Adrenal gland (tissue), 5 donors: ENCODE results near the gene SPTB.

Source experiments
- CTCF ChIP-seq, 6 experiments: fragments of 450-650 bp in 4 of 6; fragments of 200-600 bp in 2 of 6; sonication (generic) in 1 of 6; IDR thresholded peaks; 1 replicate in 5 of 6; 2 replicates in 1 of 6; pipeline versions ENCODE4 v1.5.1 to v1.8.0; 2016 to 2021; ENCODE audit warnings: antibody characterized with exemption in 6 of 6, mild to moderate bottlenecking in 2 of 6, moderate library complexity in 1 of 6
- POLR2A ChIP-seq, 2 donors: fragments of 450-650 bp; IDR thresholded peaks; one replicate each; pipeline ENCODE4 v1.6.1; 2017; ENCODE audit warnings: antibody characterized with exemption in 2 of 2, mild to moderate bottlenecking in 2 of 2, moderate library complexity in 1 of 2
- donor health status: DM: no; HTN: no; CAD: no.

DNA sequence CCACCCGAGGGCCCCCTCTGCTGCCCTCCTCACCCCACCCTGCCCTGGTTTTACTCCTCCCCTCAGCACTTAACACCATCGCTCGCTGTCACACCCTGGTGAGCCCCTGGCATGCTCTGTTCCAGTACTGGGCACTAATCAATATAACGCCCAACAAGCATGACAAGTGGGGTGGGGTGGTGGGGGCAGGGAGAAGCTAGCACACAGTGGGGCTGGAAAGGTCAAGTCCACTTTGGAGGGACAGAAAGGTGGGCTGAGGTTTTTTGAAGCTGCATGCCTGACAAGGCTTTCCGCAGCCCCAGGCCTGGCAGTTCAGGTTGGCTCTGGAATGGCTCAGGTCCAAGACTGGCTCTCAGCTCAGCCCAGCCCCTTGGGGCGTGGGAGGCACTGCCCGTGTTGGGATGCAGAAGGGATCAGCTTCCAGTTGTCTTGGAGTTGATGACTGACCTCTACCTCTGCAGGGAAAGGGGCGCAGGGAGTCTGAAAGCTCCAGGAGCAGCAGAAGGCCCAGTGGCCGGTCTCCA is 141.4 kb downstream of the SPTB start:
- TF ChIP-seq CTCF (IDR thresholded peaks at IDR 0.05) (no peak), POLR2A (IDR thresholded peaks at IDR 0.05) (no peak)
